ENCODE measurements around the gene EEF1AKMT4. TPM values are rescaled to one million over a fixed set of nuclear protein-coding genes. Genes with fewer than 3 reads are reported as not detected.

The EEF1AKMT4 gene
- total RNA-seq, 3 donors from 2014 or later, result 3.4 to 9.7 (median 6.2) TPM

DNA sequence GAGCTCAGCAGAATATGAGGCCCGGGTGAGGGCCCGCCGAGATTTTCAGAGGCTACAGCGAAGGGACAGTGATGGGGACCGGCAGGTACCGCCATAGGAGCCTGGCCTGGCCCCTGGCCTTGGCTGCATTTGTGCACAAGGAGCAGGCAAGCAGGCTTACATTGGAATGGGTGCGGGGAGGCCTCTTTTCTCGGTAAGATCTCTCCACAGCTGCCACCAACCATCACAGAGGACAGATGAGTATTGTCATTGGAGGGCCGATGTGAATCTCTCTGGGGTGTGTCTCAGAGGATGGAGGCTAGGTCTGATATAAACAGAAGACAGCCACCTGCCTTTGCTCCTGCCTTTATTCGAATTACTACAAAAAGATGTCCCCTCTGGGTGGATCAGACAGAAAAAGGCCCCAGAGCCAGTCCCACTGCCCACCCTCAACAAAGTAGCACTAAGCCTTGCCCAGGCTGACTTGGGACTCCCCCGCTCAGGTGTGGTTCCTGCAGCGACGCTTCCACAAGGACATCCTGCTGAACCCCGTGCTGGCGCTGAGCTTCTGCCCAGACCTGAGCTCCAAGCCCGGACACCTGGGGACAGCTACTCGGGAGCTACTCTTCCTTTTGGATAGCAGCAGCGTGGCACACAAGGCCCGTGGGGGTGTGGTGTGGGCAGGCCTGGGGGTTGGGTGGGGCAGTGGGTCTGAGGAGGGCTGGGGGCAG, 14.6 kb upstream of the EEF1AKMT4 start:
- TF ChIP-seq POLR2A (IDR thresholded peaks at IDR 0.05) (no peak), POLR2AphosphoS5 (IDR thresholded peaks at IDR 0.05) (no peak)
- TF ChIP-seq, protein P1, sequence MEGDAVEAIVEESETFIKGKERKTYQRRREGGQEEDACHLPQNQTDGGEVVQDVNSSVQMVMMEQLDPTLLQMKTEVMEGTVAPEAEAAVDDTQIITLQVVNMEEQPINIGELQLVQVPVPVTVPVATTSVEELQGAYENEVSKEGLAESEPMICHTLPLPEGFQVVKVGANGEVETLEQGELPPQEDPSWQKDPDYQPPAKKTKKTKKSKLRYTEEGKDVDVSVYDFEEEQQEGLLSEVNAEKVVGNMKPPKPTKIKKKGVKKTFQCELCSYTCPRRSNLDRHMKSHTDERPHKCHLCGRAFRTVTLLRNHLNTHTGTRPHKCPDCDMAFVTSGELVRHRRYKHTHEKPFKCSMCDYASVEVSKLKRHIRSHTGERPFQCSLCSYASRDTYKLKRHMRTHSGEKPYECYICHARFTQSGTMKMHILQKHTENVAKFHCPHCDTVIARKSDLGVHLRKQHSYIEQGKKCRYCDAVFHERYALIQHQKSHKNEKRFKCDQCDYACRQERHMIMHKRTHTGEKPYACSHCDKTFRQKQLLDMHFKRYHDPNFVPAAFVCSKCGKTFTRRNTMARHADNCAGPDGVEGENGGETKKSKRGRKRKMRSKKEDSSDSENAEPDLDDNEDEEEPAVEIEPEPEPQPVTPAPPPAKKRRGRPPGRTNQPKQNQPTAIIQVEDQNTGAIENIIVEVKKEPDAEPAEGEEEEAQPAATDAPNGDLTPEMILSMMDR (IDR thresholded peaks at IDR 0.05), result no peak
- Histone ChIP-seq H3K36me3 (no peaks in the 10 kb centered on the region), H3K4me1 (peaks cover 2 to 5% of the 10 kb centered on the region in 2 donors), H3K27ac (no peak overlapping the region), H3K27me3 (peaks cover 9 to 34% of the 10 kb centered on the region in 2 donors), H3K4me3 (no peak overlapping the region), H3K9me3 (no peaks in the 10 kb centered on the region)
- intact Hi-C loops (cut with DNase I; ENCODE audit: low total_unique reads), result loop anchor here (5.0 kb wide), 1 partner anchor 1952 kb away; no protein-coding TSS in a partner anchor
- no peak for DNase-seq (ENCODE audit: low spot score in 2 of 2)

DNA sequence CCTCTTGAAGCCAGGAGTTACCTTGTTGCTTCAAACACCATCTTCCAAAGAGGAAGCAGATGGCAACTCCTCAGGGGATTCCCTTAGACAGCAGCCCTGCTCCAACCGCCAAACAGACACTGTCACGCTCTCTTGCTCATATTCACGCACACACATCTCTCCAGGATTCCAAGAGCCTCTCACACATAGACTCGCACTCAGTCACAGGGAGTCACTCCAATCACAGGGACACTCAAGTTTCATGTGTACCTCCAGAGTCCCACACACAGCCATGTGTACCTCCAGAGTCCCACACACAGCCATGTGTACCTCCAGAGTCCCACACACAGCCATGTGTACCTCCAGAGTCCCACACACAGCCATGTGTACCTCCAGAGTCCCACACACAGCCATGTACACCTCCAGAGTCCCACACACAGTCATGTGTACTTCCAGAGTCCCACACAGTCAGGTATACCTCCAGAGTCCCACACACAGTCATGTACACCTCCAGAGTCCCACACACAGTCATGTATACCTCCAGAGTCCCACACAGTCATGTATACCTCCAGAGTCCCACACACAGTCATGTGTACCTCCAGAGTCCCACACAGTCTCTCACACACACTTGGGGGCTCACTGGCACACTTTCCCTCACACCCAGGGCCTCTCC, 14.0 kb upstream of the EEF1AKMT4 start:
- no peak for TF ChIP-seq POLR2AphosphoS5 (IDR thresholded peaks at IDR 0.05)
- no peak for TF ChIP-seq POLR2A (IDR thresholded peaks at IDR 0.05)
- TF ChIP-seq, protein P1 (IDR thresholded peaks at IDR 0.05), result no peak
- Histone ChIP-seq H3K36me3 (no peaks in the 10 kb centered on the region), H3K27ac (no peak overlapping the region), H3K4me3 (no peak overlapping the region), H3K9me3 (no peaks in the 10 kb centered on the region), H3K27me3 (peaks cover 3 to 27% of the 10 kb centered on the region in 2 donors), H3K4me1 (peaks cover 0 to 3% of the 10 kb centered on the region in 2 donors)
- no peak for DNase-seq (ENCODE audit: low spot score in 2 of 2)
- intact Hi-C loops (cut with DNase I; ENCODE audit: low total_unique reads), result no loop called here

DNA sequence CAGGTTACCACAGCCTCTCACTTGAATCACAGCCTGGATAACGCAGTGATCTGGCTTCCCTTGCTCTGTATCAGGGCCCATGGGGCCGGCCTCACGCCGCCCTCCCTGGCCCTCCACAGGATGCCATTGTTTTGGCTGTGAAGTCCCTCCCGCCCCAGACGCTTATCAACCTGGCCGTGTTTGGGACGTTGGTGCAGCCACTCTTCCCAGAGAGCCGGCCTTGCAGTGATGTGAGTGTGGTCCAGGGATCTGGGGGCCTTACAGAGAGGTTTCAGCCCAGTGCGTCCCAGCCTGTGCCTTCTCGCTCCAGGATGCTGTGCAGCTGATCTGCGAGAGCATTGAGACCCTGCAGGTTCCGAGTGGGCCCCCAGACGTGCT, 13.4 kb upstream of the EEF1AKMT4 start:
- no peak overlapping the region for H3K4me3 ChIP-seq
- H3K4me1 ChIP-seq, result no peaks in the 10 kb centered on the region
- no peak for DNase-seq (ENCODE audit: low spot score in 2 of 2)
- no peaks in the 10 kb centered on the region for H3K9me3 ChIP-seq
- TF ChIP-seq, protein P1 (IDR thresholded peaks at IDR 0.05), result no peak
- no peak for TF ChIP-seq POLR2A (IDR thresholded peaks at IDR 0.05)
- H3K27ac ChIP-seq, result no peak overlapping the region
- intact Hi-C loops (cut with DNase I; ENCODE audit: low total_unique reads), result no loop called here
- peaks cover 0 to 22% of the 10 kb centered on the region in 2 donors for H3K27me3 ChIP-seq
- H3K36me3 ChIP-seq, result no peaks in the 10 kb centered on the region

DNA sequence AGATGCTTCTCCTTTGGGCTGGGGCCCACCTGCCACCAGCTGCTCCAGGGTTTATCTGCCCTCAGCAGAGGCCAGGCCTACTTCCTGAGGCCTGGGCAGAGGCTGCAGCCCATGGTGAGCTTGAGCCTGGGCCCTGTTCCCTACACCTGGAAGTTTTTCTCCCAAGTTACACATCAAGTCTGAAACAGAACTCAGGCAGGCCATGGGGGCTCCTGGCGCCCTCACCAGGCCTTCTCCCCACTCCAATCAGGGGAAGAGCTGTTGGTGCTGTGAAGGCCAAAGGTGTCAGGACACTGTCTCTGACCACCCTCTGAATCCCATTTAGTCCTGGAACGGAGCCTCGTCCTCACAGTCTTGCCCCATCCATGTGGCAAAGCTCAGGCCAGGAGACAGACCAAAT, 12.8 kb upstream of the EEF1AKMT4 start:
- no peak for DNase-seq (ENCODE audit: low spot score in 2 of 2)
- Histone ChIP-seq H3K27me3 (peaks cover 0 to 15% of the 10 kb centered on the region in 2 donors), H3K27ac (no peak overlapping the region), H3K4me1 (no peaks in the 10 kb centered on the region), H3K36me3 (no peaks in the 10 kb centered on the region), H3K4me3 (no peak overlapping the region), H3K9me3 (no peaks in the 10 kb centered on the region)
- TF ChIP-seq, protein P1 (IDR thresholded peaks at IDR 0.05), result no peak
- no peak for TF ChIP-seq POLR2A (IDR thresholded peaks at IDR 0.05)
- no peak for TF ChIP-seq POLR2AphosphoS5 (IDR thresholded peaks at IDR 0.05)
- intact Hi-C loops (cut with DNase I; ENCODE audit: low total_unique reads), result no loop called here

DNA sequence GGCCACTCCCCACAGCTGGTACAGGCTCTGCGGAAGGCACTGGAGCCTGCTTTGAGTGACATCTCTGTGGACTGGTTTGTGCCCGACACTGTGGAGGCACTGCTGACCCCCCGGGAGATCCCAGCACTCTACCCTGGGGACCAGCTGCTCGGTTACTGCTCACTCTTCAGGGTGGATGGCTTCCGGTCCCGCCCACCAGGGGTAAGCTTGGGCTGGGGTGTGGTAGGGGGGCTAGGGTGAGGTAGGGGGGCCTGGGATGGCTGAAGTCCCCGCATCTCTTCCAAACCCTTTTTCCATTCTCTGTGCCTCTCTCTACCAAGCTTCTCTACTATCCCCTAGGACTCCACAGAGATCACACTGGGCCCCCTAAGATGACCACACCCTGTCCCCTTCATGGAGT, 12.3 kb upstream of the EEF1AKMT4 start:
- Histone ChIP-seq H3K9me3 (no peaks in the 10 kb centered on the region), H3K4me3 (no peak overlapping the region), H3K27me3 (peaks cover 0 to 10% of the 10 kb centered on the region in 2 donors), H3K27ac (no peak overlapping the region), H3K36me3 (no peaks in the 10 kb centered on the region), H3K4me1 (no peaks in the 10 kb centered on the region)
- DNase-seq (ENCODE audit: low spot score in 2 of 2), result no peak
- intact Hi-C loops (cut with DNase I; ENCODE audit: low total_unique reads), result no loop called here
- TF ChIP-seq POLR2AphosphoS5 (IDR thresholded peaks at IDR 0.05), result no peak
- no peak for TF ChIP-seq POLR2A (IDR thresholded peaks at IDR 0.05)
- TF ChIP-seq, protein P1 (IDR thresholded peaks at IDR 0.05), result no peak

Data from breast epithelium (tissue), 4 donors.